Measurements from ENCODE around the gene ZNRF4.

Gene ZNRF4

GRCh38 chr19:5444431-5444830 is 10.8 kb upstream of the ZNRF4 start:
- DNase-seq, result no peak

- no peak for DNase-seq
Measured at GRCh38 chr19:5445071-5445470, 10.1 kb upstream of the ZNRF4 start.

DNA sequence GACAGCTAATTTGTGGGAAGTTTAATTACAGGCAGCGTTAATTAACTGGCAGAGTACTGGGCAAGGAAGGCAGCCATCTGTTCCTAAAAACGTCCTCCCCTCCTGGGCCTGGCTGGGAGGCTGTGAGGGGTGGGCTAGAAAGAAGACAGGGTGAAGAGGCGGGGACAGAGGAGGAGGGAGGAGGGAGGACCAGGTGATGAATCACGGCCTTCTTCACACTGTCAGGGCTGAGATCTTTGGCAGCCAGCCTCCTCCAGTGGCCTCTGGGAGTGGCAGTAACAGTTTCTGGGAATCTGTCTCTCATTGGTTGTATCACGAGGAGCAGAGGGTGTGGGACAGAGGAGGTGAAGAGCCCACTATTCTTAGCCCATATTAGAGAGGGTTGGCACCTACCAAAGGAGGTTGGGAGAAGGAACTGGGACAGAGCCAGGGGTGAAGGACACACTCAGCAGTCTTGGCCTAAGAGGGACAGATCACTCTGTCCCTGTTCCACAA is 9.6 kb upstream of the ZNRF4 start:
- DNase-seq, result no peak

GRCh38 chr19:5447700-5448311 is 7.4 kb upstream of the ZNRF4 start:
- DNase-seq, result no peak

DNA sequence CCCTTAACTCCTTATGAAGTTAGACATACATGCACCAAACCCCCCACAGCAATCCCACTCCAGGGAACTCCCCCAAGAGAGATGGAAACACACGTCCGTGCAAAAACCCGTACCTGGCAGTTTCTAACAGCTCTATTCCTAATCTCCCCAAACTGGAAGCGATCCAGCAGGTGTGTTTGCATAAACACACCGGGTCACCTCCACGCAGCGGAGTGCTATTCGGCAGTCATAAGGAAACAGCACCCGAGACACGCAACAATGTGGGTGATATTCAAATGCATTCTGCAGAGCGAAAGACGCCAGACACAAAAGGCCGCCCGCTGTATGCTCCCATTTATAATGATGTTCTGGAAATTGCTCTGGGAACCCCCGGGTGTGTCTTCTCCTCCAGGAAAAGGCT is 6.8 kb upstream of the ZNRF4 start:
- DNase-seq, result no peak

- no peak for DNase-seq
Measured at GRCh38 chr19:5450482-5451126, 4.6 kb upstream of the ZNRF4 start.

DNA sequence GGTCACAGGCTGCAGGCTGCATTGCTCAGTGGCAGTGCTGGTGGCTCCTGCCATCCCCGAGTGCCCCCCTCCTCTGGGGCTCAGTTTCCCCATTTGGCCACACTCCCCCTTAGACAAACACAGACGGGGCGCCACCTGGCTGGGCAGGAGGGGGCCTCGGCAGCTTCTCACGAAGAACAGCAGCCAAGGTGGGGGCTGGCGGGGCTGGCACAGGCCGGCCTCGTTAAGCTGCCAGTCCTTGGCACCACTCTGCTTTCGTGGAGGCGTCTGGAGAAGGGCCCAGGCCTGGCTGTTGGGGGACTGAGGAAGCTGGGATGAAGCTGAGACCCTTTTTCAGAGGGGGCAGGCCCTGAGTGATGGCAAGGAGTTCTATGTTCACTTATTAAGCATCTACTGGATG is 3.7 kb upstream of the ZNRF4 start:
- DNase-seq, result no peak

DNA sequence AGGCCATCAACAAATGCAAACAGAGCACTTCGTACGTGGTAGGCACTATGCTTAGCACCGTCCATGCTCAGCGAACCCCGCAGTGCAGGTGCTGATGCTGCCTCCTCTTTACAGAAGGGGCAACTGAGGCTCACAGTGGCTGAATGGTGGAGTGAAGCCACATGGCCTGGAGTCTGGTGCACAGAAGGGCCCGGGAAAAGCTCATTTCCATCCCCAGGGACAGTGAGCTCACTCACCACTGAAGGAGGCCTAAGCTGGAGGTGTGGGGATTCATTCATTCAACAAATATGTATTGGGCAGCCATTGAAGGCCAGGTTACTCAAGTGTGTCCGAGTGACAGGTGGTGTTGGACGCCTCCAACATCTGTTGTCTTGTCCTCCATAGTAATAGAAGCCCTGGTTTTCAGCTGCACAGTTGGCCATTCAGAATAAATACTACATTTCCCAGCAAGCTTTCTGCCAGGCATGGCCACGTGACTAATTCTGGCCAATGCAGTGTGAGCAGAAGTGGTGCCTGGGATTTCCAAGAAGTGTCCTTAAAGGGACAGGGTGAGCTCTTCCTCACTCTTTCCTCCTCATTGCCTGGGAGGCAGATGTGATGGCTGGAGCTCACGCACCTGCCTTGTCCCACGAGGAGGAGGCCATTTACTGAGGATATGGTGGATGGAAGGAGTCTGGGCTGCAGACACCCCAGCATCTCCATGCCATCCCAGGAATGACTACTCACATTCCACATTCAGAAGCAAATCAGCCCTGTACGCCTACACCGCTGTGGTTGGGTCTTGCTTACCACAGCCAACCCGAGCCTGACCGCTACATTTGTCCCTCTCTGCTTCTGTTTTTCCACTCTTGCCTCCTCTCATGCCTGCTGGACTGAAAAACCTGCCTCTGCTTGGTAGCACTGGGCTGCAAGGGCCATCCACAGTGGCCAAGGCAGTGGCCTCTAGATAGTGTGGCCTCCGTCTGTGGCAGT is 2.3 kb upstream of the ZNRF4 start:
- DNase-seq, result no peak

DNA sequence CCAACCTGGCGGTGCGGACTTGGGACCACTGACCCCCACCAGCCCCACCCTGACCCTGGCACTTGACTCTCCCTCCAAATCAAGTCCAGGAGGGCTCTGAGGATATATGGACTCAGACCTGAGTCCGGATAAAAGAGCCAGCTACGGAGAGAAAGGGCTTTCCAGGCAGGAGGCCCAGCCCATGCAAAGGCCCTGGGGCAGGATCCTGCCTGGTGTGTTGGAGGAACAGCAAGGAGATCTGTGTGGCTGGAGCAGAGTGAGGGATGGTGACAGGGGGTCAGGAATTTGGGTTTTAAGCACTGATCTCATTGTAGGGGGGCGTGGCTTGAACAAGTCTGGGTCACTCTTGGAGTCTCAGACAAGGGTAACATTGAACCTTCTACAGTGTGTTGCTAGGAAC is 474 bp upstream of the ZNRF4 start:
- DNase-seq, result no peak

GRCh38 chr19:5456130-5456840 is 1.1 kb downstream of the ZNRF4 start:
- DNase-seq, result no peak

GRCh38 chr19:5456841-5457200 is 1.6 kb downstream of the ZNRF4 start:
- DNase-seq, result no peak

DNA sequence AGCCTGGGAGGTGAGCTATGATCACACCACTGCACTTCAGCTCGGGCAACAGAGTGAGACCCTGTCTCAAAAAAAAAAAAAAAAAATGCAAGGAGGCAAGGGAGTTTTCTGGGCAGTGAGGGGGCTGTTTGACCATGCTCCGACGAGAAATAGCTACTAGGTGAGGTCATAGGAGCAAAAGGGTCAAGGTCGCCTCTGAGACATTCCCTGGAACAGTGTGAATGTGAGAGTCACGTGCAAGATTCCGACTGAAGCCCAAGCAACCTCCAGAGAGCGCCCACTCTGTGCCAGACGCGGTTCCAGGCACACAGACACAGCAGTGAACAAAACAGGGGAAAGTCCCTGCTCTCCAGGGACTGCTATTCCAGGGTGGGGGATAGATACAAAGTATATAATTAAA is 2.5 kb downstream of the ZNRF4 start:
- no peak for DNase-seq

GRCh38 chr19:5458420-5458819 is 3.2 kb downstream of the ZNRF4 start:
- no peak for DNase-seq

DNA sequence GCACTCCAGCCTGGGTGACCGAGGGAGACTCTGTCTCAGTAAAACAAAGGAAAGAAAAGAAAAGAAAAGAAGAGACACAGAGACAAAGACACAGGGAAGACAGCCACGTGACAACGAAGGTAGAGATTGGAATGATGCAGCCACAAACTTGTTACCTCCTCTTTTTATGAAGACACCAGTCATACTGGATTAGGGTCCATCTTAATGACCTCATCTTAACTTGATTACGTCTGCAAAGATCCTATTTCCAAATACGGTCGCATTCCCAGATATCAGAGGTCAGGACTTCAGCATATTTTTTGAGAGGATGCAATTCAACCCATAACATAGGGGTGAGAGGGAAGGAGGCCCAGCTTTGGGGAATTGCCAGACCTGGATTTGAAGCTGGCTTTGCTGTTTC is 4.1 kb downstream of the ZNRF4 start:
- DNase-seq, result no peak

DNA sequence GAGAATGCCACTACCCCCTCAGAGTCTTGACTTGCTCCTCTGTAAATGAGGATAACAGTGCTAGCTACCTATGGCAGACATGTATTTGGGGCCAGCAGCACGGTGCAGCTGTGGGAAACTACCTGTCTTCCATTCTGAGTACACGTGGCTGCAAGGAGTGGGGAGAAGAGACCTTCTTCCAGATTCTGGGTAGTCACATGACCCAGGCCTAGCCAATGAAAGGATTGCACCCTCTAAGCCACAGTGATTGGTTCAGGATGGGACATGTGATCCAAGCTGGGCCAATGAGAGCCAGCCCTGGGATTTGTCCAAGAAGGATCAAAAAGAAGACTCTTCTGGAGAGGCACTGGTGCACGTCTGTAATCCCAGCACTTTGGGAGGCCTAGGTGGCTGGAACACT is 5.5 kb downstream of the ZNRF4 start:
- no peak for DNase-seq

- DNase-seq, result no peak
Measured at GRCh38 chr19:5463959-5464358, 8.7 kb downstream of the ZNRF4 start.

GRCh38 chr19:5466072-5466471 is 10.9 kb downstream of the ZNRF4 start:
- DNase-seq, result no peak

DNA sequence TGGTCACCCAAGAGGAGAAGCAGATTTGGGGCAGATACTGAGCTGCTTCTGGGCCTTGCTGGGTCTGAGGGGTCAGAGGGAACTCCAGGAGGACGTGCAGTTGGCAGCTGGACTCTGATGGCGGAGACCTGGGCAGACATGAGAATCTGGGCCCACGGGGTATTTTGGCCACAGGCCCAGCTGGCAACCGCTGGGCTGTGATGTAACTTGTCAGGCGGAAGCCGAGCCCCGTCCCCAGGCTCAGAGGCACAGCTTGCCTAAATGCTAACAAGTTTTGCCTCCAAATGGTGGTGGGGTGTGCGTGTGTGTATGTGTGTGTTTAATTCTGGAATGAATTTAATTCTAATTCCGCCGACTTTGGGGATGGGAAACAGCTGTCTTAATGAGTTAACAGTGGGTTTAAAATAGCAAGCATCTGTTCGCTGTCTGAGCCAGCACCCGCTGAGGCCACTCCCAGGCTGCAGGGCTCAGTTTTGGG is 11.6 kb downstream of the ZNRF4 start:
- DNase-seq, result no peak

GRCh38 chr19:5470264-5470671 is 15.1 kb downstream of the ZNRF4 start:
- peak; percentile 26 for DNase-seq

GRCh38 chr19:5472286-5472685 is 17.1 kb downstream of the ZNRF4 start:
- DNase-seq, result no peak

DNA sequence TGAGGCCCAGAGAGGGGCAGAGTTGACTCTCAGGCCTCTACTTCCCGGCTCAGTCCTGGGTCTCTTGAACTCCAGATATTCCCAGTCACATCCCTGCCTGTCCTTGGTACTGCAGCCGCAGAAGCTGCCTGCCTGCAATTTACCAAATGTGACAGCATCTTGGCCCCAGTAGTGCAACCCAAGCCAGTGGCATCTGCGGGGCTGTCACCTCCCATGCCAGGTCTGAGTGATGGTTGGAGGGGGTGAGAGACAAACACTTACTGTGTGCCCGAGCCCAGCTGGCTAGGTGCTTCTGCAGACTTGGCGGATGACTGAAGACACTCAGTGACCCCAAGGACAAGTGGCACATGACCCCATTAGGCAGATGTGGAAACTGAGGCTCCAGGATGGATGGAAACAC is 18.4 kb downstream of the ZNRF4 start:
- no peak for DNase-seq

DNA sequence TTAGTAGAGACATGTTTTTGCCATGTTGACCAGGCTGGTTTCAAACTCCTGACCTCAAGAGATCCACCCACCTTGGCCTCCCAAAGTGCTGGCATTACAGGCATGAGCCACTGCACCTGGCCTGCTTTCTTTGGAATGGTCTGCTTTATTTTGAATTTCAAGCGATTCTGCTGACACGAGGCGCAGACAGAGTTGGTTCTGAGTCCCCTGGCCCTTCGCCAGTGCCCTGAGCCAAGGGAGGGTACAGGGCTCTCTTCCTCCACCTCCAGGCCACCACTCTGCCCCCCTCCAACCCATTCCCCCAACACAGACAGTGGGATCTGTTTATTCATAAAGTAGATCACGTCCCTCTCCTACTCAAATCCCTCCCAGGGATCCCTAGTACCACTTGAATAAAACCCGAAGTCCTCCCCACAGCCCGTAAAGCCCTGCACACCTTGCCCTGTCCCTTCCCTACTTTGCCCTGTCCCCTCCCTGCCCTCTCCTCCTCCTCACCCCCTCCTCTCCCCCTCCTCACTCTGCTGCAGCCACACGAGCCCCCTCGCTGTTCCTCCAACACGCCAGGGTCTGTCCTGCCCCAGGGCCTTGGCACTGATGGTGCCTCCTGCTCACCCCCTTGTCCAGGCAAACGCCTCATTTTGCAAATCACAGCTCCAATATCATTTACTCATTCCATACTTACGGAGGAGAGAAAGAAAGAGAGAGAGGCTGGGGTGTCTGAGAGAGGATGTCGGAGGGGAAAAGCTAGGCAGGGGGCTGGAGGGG is 22.4 kb downstream of the ZNRF4 start:
- no peak for DNase-seq
